ENCODE measurements around the gene PPFIA1.
"Not testable (repeated sequence)": the region's sequence is repeated elsewhere in the genome, so short reads cannot be mapped to it uniquely, and the experiment has no call there.

PPFIA1 gene

GRCh38 chr11:70326365-70326811 is 55.9 kb downstream of the PPFIA1 start:
- DNase-seq: no peak

GRCh38 chr11:70326833-70327232 is 56.3 kb downstream of the PPFIA1 start:
- DNase-seq: no peak

GRCh38 chr11:70327717-70328116 is 57.2 kb downstream of the PPFIA1 start:
- no peak for DNase-seq

GRCh38 chr11:70328556-70328955 is 58.1 kb downstream of the PPFIA1 start:
- DNase-seq: no peak

GRCh38 chr11:70331320-70331843 is 60.9 kb downstream of the PPFIA1 start:
- not testable (repeated sequence) for DNase-seq

- no peak for DNase-seq
Observed at GRCh38 chr11:70331901-70332300, 61.4 kb downstream of the PPFIA1 start.

- no peak for DNase-seq
Observed at GRCh38 chr11:70332567-70332966, 62.1 kb downstream of the PPFIA1 start.

GRCh38 chr11:70333261-70333660 is 62.8 kb downstream of the PPFIA1 start:
- DNase-seq: no peak

GRCh38 chr11:70334351-70334995 is 64.0 kb downstream of the PPFIA1 start:
- DNase-seq: no peak

- no peak for DNase-seq
Observed at GRCh38 chr11:70335511-70335910, 65.0 kb downstream of the PPFIA1 start.

- no peak for DNase-seq
Observed at GRCh38 chr11:70338594-70338993, 68.1 kb downstream of the PPFIA1 start.

- no peak for DNase-seq
Observed at GRCh38 chr11:70339066-70339465, 68.6 kb downstream of the PPFIA1 start.

- DNase-seq: no peak
Observed at GRCh38 chr11:70341881-70342429, 71.5 kb downstream of the PPFIA1 start.

- DNase-seq: no peak
Observed at GRCh38 chr11:70343636-70344035, 73.1 kb downstream of the PPFIA1 start.

- DNase-seq: no peak
Observed at GRCh38 chr11:70348191-70348590, 77.7 kb downstream of the PPFIA1 start.

- DNase-seq: no peak
Observed at GRCh38 chr11:70348608-70349007, 78.1 kb downstream of the PPFIA1 start.

- DNase-seq: no peak
Observed at GRCh38 chr11:70351646-70352045, 81.2 kb downstream of the PPFIA1 start.

GRCh38 chr11:70352100-70352499 is 81.6 kb downstream of the PPFIA1 start:
- no peak for DNase-seq

- no peak for DNase-seq
Observed at GRCh38 chr11:70352601-70353000, 82.1 kb downstream of the PPFIA1 start.

GRCh38 chr11:70353329-70353728 is 82.8 kb downstream of the PPFIA1 start:
- DNase-seq: no peak

- no peak for DNase-seq
Observed at GRCh38 chr11:70353900-70354568, 83.5 kb downstream of the PPFIA1 start.

GRCh38 chr11:70354629-70355028 is 84.1 kb downstream of the PPFIA1 start:
- no peak for DNase-seq

GRCh38 chr11:70358753-70359152 is 88.3 kb downstream of the PPFIA1 start:
- no peak for DNase-seq

Measured in central memory CD4-positive, alpha-beta T cell (primary cell).